ENCODE data around the gene ATP6V0B. TPM values are rescaled to one million over a fixed set of nuclear protein-coding genes. Genes with fewer than 3 reads are reported as not detected.

Gene ATP6V0B
- total and polyA plus RNA-seq, 8 donors, result 56.5 to 239 (median 66.1) TPM

GRCh38 chr1:43937179-43937865 lies 37.4 kb upstream of the ATP6V0B start:
- intact Hi-C loops (cut with DNase I), result loop anchor here in 1 of 2 donors (10.0 kb wide), 1 partner anchor 173 kb away; no protein-coding TSS in a partner anchor
- Histone ChIP-seq H3K27me3 (peaks cover 0 to 45% of the 10 kb centered on the region in 2 donors), H3K4me1 (peaks cover 8 to 39% of the 10 kb centered on the region in 2 donors), H3K4me3 (no peak overlapping the region), H3K27ac (no peak overlapping the region), H3K9me3 (no peaks in the 10 kb centered on the region), H3K36me3 (no peaks in the 10 kb centered on the region)
- DNase-seq (no peak), ATAC-seq (no peak)
- TF ChIP-seq CTCF (IDR thresholded peaks at IDR 0.05), result no peak

- H3K4me3 ChIP-seq, result no peak overlapping the region
- no peaks in the 10 kb centered on the region for H3K9me3 ChIP-seq
- TF ChIP-seq CTCF (IDR thresholded peaks at IDR 0.05), result no peak
- intact Hi-C loops (cut with DNase I), result loop anchor here in 1 of 2 donors (10.0 kb wide), 1 partner anchor 174 kb away; no protein-coding TSS in a partner anchor
- H3K27ac ChIP-seq, result no peak overlapping the region
- H3K4me1 ChIP-seq, result peaks cover 8 to 33% of the 10 kb centered on the region in 2 donors
- ATAC-seq (no peak), DNase-seq (no peak)
- no peaks in the 10 kb centered on the region for H3K36me3 ChIP-seq
- peaks cover 0 to 35% of the 10 kb centered on the region in 2 donors for H3K27me3 ChIP-seq
Measured at GRCh38 chr1:43938383-43938782, 36.4 kb upstream of the ATP6V0B start.

DNA sequence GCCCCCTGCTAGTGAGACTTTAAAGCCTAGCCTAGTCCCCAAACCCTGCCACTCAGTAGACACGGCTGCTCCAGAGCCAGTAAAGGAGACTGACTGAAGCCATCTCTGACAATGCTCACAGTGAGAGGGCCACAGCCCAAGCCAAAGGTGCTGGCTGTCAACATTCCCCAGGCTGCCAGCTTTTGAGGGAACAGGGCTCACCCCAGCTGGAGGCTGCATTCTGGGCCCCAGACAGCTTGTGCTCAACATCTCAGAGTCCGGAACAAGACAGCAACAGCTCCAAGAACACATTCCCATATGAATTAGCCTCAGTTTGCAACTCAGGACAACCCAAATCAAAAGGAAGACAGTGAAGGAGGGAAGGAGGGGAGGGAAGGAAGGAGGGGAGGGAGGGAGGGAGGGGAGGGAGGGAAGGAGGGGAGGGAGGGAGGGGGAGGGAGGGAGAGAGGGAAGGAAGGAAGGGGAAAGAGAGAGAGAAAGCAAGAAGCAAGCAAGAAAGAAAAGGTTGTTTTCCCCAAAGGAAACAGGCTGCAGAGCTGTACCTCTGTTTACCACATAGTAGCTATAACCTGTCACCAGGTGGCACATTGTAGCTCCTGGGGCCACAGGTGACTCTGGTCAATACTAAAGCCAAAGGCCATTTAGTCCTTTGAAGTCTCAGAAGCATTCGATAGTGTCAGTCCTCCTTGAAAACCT lies 35.7 kb upstream of the ATP6V0B start:
- DNase-seq, result peak in 2 of 4 donors; percentile 24 to 56
- no peaks in the 10 kb centered on the region for H3K36me3 ChIP-seq
- intact Hi-C loops (cut with DNase I), result loop anchor here in 1 of 2 donors (10.0 kb wide), 1 partner anchor 174 kb away; no protein-coding TSS in a partner anchor
- H3K27me3 ChIP-seq, result peaks cover 0 to 29% of the 10 kb centered on the region in 2 donors
- TF ChIP-seq CTCF (IDR thresholded peaks at IDR 0.05), result no peak
- no peaks in the 10 kb centered on the region for H3K9me3 ChIP-seq
- H3K27ac ChIP-seq, result no peak overlapping the region
- ATAC-seq, result no peak
- H3K4me1 ChIP-seq, result peaks cover 4 to 27% of the 10 kb centered on the region in 2 donors
- H3K4me3 ChIP-seq, result no peak overlapping the region

DNA sequence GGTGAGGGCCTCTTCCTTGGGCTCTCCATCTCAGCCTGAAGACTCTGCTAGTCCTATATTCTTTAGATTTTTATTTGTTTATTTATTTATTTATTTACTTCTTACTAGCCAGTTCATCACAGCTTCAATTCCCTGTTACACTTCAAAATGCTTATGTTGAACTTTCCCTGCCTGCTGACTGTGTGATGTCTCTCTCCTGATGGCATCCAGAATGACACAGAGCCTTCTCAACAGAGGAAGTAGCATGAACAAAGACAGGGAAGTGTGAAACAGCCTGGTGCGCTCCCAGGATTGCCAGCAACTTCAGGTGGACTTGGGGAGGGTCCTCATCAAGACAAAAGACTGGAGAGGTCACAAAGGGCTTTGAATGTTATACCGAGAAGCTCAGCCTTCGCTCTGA lies 32.3 kb upstream of the ATP6V0B start:
- Histone ChIP-seq H3K9me3 (no peaks in the 10 kb centered on the region), H3K36me3 (no peaks in the 10 kb centered on the region), H3K4me3 (no peak overlapping the region), H3K27me3 (no peaks in the 10 kb centered on the region), H3K4me1 (peaks cover 1 to 16% of the 10 kb centered on the region in 2 donors), H3K27ac (no peak overlapping the region)
- ATAC-seq, result no peak
- intact Hi-C loops (cut with DNase I), result no loop called here
- no peak for TF ChIP-seq CTCF (IDR thresholded peaks at IDR 0.05)
- DNase-seq, result no peak

DNA sequence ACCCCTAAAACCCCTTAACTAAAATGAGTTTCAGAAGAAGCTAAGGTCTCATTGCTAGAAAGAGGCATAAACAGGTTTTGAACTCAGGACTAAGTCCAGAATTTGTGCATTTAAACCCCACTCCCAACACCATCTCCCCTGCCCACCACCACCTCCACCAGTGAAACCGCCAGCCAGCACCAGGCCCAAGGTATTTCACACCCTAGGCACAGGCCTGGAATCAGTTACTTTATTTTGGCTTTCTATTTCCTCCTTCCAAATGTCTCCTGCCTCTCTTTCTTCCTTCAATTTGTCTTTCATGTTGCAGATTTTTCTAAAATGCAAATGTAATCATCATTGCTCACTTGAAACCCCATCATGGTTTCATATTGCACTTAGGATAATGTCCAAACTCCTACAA lies 29.9 kb upstream of the ATP6V0B start:
- H3K4me3 ChIP-seq, result no peak overlapping the region
- H3K4me1 ChIP-seq, result peaks cover 12 to 36% of the 10 kb centered on the region in 2 donors
- H3K27me3 ChIP-seq, result no peaks in the 10 kb centered on the region
- H3K27ac ChIP-seq, result no peak overlapping the region
- DNase-seq, result no peak
- intact Hi-C loops (cut with DNase I), result no loop called here
- H3K36me3 ChIP-seq, result peaks cover 0 to 3% of the 10 kb centered on the region in 2 donors
- no peak for TF ChIP-seq CTCF (IDR thresholded peaks at IDR 0.05)
- no peak for ATAC-seq
- H3K9me3 ChIP-seq, result no peaks in the 10 kb centered on the region
